ENCODE data around the gene AXIN1.

Gene AXIN1

DNA sequence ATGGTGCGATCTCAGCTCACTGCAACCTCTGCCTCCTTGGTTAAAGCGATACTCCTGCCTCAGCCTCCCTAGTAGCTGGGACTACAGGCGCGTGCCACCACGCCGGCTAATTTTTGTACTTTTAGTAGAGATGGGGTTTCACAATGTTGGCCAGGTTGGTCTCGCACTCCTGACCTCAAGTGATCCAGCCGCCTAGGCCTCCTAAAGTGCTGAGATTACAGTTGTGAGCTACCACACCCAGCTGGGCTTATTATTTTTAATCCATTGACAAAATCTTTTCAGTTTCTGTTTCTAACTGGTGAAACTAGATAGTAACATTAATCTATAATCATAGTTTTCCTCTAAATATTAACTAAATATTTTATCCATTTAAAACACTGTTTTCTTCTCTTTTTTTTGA lies 112.0 kb downstream of the AXIN1 start:
- DNase-seq (ENCODE audit: low spot score): no peak

DNA sequence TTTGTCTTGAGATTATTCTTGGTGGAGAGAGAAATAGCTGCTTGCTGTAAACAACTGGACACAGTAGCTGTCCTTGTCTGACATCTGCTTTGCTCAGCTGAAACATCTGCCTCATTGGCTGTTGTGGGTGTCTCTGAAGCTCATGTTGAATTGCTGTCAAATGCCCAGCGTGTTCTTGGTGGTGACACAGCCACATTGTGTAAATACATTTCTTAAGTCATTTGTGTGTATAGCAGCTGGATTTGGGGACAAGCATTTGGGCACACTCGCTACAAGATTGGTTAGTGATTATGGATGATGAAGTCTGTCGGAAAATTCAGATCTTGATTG lies 112.6 kb downstream of the AXIN1 start:
- peak; percentile 36 for DNase-seq (ENCODE audit: low spot score)
